Pancreas (tissue), 8 donors: ENCODE results near the gene POLQ. TPM values are rescaled to one million over a fixed set of nuclear protein-coding genes. Genes with fewer than 3 reads are reported as not detected.

ENCODE experiments used
- polyA plus RNA-seq, 2 donors: library from polyadenylated mRNA; stranded (reverse); fragments of 200-250 nt; gene quantifications; one replicate each; pipeline ENCODE4 v1.2.3, GENCODE V29; 2013
- total RNA-seq, 6 donors: library from RNA; stranded (reverse); fragmentation: NEBNext Ultra II Directional in 4 of 6; extraction: Animal tissue kit (Norgen Biotek cat#: 25700) in 4 of 6; gene quantifications; one replicate each; pipeline versions ENCODE4 v1.2.1 to v1.2.4, GENCODE V29; 2021 to 2023
- donor health status: healthy with polysubstance abuse.
- donor health status: DM: no; HTN: no; CAD: no; lungs with moderate emphysema.
- donor health status: DM: no; HTN: no; CAD: no.
- donor health status: Bipolar disorder and iron deficiency.
- donor health status: DM: yes; HTN: yes; CAD: no.
- donor health status: DM: no; HTN: no; CAD: no.
- donor health status: DM: no; HTN: no; CAD: no.
- donor health status: DM: yes; HTN: yes; CAD: no.

POLQ gene
- total and polyA plus RNA-seq, 8 donors: under 0.01 to 0.49 (median 0.11) TPM

Other genes starting within 250 kb of the POLQ start
- gene ARGFX, start 22.0 kb upstream of the POLQ start, total RNA-seq: not detected
- not detected for gene ARGFX, start 22.0 kb upstream of the POLQ start, polyA plus RNA-seq
- gene FBXO40, start 47.4 kb upstream of the POLQ start, total RNA-seq: under 1 TPM in 1 of 6 donors, not detected in 5; 0.12 TPM
- not detected for gene FBXO40, start 47.4 kb upstream of the POLQ start, polyA plus RNA-seq
- gene HCLS1, start 114.9 kb upstream of the POLQ start, total RNA-seq: 10 to 100 TPM in 3 of 6 donors, 1 to 10 TPM in 3; 1.3 to 28.3 (median 9.1) TPM
- 1 to 10 TPM; 8.1 to 8.7 TPM for gene HCLS1, start 114.9 kb upstream of the POLQ start, polyA plus RNA-seq
- gene GOLGB1, start 203.8 kb upstream of the POLQ start, total RNA-seq: 10 to 100 TPM; 32.9 to 45.0 (median 37.5) TPM
- gene GOLGB1, start 203.8 kb upstream of the POLQ start, polyA plus RNA-seq: 10 to 100 TPM; 18.9 to 28.9 TPM